CD4-positive, alpha-beta T cell treated with Interleukin-6 for 4 hours (primary cell): ENCODE measurements around the gene CCDC120.
A peak's percentile ranks its signal among the peaks of the same experiment; 100 is the strongest.

ENCODE experiments used
- DNase-seq: peaks from one replicate; pipeline ENCODE4 v3.0.0-alpha.2; 2020; ENCODE audit warnings: mixed read lengths

The CCDC120 gene

GRCh38 chrX:49061916-49062315 is 3.1 kb downstream of the CCDC120 start:
- no peak for DNase-seq

GRCh38 chrX:49063715-49064114 is 4.9 kb downstream of the CCDC120 start:
- DNase-seq, result no peak

GRCh38 chrX:49064303-49064702 is 5.5 kb downstream of the CCDC120 start:
- DNase-seq, result no peak

GRCh38 chrX:49064735-49065134 is 5.9 kb downstream of the CCDC120 start:
- no peak for DNase-seq

GRCh38 chrX:49066278-49066677 is 7.5 kb downstream of the CCDC120 start:
- DNase-seq, result no peak

GRCh38 chrX:49066690-49067089 is 7.9 kb downstream of the CCDC120 start:
- DNase-seq, result no peak

GRCh38 chrX:49067285-49068120 is 8.7 kb downstream of the CCDC120 start:
- DNase-seq, result no peak

- no peak for DNase-seq
Measured at GRCh38 chrX:49069038-49069437, 10.2 kb downstream of the CCDC120 start.

- no peak for DNase-seq
Measured at GRCh38 chrX:49070988-49071387, 12.2 kb downstream of the CCDC120 start.

- no peak for DNase-seq
Measured at GRCh38 chrX:49071877-49072711, 13.3 kb downstream of the CCDC120 start.

- DNase-seq, result no peak
Measured at GRCh38 chrX:49072712-49073095, 13.9 kb downstream of the CCDC120 start.

- DNase-seq, result peak; percentile 93
Measured at GRCh38 chrX:49073601-49074575, 15.1 kb downstream of the CCDC120 start, which contains the start of gene PRAF2. Gene PRAF2, minus strand, starts transcription at chrX:49074002. Its CDS starts 15 bp downstream, at chrX:49073987.

- no peak for DNase-seq
Measured at GRCh38 chrX:49075347-49075746, 16.5 kb downstream of the CCDC120 start.

GRCh38 chrX:49077941-49078340 is 19.1 kb downstream of the CCDC120 start:
- DNase-seq, result no peak

GRCh38 chrX:49079489-49080428 is 21.0 kb downstream of the CCDC120 start, which contains the start of gene WDR45:
Gene WDR45, minus strand, starts transcription at chrX:49079887. Its CDS starts 1,792 bp downstream, at chrX:49078095.
- DNase-seq, result peak; percentile 80

GRCh38 chrX:49082271-49082871 is 23.6 kb downstream of the CCDC120 start:
- no peak for DNase-seq

- no peak for DNase-seq
Measured at GRCh38 chrX:49089553-49089952, 30.8 kb downstream of the CCDC120 start.

GRCh38 chrX:49096419-49096818 is 37.6 kb downstream of the CCDC120 start:
- DNase-seq, result no peak

GRCh38 chrX:49100704-49101628 is 42.2 kb downstream of the CCDC120 start:
- peak; percentile 89 for DNase-seq

- no peak for DNase-seq
Measured at GRCh38 chrX:49101629-49101984, 42.8 kb downstream of the CCDC120 start.
